HS-5 (cell line): ENCODE measurements around the gene CCDC40.

ENCODE experiments used
- DNase-seq: peaks from one replicate; pipeline ENCODE4 v3.0.0-alpha.2; 2012; ENCODE audit warnings: low read depth

The CCDC40 gene

GRCh38 chr17:80102664-80103448 lies 66.4 kb downstream of the CCDC40 start:
- no peak for DNase-seq

DNA sequence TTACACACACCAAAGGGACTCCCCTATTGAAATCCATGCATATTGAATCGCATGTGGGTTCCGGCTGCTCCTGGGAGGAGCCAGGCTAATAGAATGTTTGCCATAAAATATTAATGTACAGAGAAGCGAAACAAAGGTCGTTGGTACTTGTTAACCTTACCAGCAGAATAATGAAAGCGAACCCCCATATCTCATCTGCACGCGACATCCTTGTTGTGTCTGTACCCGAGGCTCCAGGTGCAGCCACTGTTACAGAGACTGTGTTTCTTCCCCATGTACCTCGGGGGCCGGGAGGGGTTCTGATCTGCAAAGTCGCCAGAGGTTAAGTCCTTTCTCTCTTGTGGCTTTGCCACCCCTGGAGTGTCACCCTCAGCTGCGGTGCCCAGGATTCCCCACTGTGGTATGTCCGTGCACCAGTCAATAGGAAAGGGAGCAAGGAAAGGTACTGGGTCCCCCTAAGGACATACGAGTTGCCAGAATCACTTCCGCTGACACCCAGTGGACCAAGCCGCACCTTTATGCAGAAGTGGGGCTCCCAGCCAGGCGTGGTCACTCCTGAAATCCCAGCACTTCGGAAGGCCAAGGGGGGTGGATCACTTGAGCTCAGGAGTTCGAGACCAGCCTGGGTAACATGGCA lies 67.1 kb downstream of the CCDC40 start:
- DNase-seq, result no peak

GRCh38 chr17:80104321-80104955 lies 68.0 kb downstream of the CCDC40 start:
- DNase-seq, result no peak

DNA sequence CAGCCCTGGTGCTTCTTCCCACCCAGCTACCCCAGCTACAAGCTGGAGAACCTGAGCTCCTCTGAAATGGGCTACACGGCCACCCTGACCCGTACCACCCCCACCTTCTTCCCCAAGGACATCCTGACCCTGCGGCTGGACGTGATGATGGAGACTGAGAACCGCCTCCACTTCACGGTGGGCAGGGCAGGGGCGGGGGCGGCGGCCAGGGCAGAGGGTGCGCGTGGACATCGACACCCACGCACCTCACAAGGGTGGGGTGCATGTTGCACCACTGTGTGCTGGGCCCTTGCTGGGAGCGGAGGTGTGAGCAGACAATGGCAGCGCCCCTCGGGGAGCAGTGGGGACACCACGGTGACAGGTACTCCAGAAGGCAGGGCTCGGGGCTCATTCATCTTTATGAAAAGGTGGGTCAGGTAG lies 68.5 kb downstream of the CCDC40 start:
- DNase-seq, result no peak

GRCh38 chr17:80105762-80106161 lies 69.3 kb downstream of the CCDC40 start:
- DNase-seq, result no peak

GRCh38 chr17:80106176-80106575 lies 69.7 kb downstream of the CCDC40 start:
- no peak for DNase-seq

DNA sequence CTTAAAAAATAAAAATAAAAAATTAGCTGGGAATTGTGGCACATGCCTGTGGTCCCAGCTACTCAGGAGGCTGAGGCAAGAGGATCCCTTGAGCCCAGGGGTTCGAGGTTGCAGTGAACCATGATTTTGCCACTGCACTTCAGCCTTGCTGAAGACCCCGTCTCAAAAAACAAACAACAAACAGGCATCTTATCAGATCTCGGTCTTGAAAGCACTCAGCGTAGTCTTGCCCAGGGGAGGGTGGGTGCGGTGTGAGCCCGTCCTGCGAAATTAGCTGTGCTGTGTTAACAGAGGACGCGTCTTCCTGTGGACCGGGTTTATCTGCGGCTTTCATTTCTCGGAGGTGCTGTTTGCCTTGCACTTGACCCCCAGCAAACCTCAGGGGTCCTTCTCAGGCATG lies 70.3 kb downstream of the CCDC40 start:
- DNase-seq, result no peak

- DNase-seq, result no peak
Measured at GRCh38 chr17:80107231-80108021, 71.0 kb downstream of the CCDC40 start.

DNA sequence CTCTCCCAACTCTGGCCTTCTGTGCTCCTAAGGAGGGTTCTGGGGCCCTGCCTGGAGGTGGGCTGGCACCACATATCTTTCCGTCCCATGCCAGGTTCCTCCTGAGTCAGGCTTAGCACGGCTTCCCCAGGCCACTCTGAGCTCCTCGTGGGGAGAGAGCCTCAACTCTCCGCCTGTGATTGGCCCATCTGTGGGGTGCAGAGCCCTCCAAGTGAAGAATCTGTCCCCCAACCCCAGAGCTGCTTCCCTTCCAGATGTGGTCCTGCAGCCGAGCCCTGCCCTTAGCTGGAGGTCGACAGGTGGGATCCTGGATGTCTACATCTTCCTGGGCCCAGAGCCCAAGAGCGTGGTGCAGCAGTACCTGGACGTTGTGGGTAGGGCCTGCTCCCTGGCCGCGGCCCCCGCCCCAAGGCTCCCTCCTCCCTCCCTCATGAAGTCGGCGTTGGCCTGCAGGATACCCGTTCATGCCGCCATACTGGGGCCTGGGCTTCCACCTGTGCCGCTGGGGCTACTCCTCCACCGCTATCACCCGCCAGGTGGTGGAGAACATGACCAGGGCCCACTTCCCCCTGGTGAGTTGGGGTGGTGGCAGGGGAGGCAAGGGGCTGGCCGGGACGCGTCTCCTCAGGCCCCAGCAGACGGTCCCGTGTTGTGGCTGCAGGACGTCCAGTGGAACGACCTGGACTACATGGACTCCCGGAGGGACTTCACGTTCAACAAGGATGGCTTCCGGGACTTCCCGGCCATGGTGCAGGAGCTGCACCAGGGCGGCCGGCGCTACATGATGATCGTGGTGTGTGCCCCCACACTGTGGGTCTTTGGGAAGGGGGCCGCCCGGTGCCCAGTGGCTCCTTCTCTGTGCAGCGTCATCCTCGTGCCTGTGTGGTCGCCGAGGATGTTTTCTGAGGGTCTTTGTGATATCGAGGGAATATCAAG lies 71.9 kb downstream of the CCDC40 start:
- no peak for DNase-seq

DNA sequence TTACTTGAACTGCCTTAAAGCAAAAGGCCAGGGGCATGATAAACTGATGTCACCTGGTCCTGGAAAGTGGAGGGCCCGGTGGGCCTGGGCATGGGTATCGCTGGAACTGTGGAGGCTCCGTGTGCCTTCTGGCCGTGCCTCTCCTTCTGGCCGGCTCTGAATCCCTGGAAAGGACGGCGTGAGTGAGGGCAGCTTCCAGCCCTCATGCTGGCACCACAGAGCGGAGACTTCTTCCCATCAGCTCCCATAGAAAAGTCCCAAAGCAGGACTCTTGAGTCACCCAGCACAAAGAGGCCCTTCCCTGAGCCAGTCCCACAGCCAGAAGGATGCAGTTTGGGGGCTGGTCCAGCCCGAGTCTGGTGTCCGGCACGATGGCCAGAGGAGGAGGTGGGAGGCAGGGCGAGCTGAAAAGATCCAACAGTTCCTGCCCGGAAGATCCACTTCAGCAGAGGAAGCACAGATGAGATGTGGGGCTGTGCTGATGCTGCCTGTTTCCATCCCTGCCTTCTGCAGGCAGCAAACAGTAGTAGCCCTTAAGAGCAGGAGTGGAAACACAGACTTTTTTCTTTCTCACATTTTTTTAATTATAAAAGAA lies 72.7 kb downstream of the CCDC40 start:
- DNase-seq, result no peak

GRCh38 chr17:80109713-80110446 lies 73.4 kb downstream of the CCDC40 start:
- DNase-seq, result no peak

DNA sequence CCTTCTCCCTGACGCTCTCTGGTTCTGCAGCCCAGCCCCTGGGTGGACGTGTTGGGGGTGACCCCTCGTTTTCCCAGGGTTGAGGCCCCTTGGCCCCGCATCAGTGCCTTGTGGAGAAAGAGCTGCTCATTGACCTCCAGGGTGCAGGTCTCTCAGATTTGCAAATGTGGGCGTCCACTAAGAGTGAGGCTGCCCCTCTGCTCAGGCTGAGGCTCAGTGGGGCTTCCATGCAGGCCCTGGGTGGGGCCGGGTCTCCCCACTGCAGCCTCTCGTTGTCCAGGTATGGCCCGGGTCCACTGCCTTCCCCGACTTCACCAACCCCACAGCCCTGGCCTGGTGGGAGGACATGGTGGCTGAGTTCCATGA lies 74.0 kb downstream of the CCDC40 start:
- DNase-seq, result no peak

DNA sequence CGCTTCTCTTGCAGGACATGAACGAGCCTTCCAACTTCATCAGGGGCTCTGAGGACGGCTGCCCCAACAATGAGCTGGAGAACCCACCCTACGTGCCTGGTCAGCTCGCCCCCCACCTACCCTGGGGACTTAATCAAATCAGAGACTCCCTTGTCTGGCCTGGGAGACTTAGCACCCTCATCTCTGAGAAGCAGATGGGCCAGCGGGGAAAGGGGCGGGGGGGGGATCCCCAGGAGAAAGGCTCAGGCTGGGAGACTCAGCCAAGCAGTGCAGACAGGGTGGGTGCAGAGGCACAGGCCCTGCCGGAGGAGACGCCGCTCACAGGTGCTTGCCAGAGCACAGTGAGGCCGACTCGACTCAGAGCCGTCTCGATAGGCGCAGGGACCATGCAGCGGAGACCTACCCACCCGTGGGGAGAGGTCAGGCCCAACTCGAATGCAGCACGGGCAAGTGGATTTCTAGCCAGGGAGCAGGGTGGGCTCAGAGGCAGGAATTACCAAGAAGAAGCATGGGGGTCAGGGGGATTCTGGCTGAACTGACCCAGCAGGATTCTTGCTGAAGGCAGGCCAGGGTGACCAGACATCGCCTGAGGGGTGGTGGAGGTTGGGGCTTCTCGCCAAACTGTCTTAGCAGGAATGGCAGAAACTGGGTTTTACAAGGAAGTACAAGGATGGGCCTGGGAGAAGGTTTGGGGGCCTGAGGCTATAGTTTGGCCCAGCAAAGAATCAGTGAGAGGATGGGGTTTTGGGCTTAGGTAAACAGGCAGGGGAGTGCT lies 74.7 kb downstream of the CCDC40 start:
- DNase-seq, result no peak

GRCh38 chr17:80111702-80112470 lies 75.4 kb downstream of the CCDC40 start:
- DNase-seq, result no peak

DNA sequence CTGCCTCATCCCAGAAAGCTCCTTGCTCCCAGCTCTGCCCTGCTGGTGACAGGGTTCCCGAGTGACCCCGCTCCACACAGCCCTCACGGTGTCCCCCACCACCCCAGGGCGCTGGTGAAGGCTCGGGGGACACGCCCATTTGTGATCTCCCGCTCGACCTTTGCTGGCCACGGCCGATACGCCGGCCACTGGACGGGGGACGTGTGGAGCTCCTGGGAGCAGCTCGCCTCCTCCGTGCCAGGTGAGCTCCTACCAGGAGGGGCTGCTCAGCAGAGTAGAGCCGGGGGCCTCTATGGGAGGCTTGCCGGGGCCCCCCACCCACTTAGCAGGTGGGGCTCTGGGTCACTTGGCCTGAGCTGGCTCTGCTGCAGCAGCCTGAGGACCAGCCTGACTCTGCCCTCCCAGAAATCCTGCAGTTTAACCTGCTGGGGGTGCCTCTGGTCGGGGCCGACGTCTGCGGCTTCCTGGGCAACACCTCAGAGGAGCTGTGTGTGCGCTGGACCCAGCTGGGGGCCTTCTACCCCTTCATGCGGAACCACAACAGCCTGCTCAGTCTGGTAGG lies 76.1 kb downstream of the CCDC40 start:
- no peak for DNase-seq

DNA sequence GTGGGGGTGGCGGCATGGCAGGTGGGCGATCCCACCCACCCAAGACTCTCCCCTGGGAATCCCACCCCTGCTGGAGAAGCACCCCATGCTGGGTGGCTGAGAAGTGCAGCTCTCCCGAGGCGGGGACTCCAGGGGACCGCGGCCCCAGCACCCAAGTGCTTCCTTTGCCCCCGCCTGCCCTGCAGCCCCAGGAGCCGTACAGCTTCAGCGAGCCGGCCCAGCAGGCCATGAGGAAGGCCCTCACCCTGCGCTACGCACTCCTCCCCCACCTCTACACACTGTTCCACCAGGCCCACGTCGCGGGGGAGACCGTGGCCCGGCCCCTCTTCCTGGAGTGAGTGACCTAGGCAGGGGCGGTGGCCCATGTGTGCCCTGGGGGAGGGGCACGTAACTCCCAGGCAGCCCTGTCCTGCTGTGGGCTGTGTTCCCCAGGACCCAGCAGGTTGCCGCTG lies 76.6 kb downstream of the CCDC40 start:
- no peak for DNase-seq

DNA sequence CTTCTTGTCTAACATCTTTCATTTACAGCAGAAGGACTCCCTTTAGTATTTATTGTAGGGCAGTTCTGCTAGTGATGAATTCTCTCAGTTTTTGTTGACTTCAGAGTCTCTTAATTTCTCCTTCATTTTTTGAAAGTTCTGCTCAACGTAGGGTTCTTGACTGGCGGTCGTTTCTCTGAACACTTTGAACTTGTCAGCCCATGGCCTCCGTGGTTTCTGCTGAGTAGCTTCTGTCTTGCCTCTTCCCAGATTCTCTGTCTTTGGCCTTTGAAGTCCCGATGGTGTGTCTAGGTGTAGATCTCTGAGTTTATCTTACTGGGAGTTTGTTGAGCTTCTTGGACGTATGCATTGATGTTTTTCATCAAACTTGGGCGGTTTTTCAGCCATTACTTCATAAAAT lies 78.3 kb downstream of the CCDC40 start:
- DNase-seq, result no peak

DNA sequence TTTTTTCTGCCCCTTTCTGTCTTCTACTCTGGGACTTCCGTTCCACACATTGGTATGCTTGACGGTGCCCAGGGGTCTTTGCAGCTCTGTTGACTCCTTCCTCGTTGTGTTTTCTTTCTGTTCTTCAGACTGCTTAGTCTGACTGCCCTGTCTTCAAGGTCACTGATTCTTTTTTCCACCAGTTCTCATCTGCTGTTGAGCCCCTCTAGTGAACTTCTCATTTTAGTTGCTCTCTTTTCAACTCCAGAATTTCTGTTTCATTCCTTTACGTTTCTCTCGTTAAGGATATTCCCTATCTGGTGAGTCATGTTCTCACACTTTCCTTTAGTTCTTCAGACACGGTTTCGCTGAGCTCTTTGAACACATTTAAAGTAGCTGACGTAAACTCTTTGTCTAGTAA lies 78.7 kb downstream of the CCDC40 start:
- DNase-seq, result no peak
